RWPE1 (cell line): Measurements from ENCODE around the gene GRAMD1C.

Source experiments
- CTCF ChIA-PET: fragments of 350-600 bp; sonication (Branson Sonifier 250); formaldehyde crosslinking; extraction: SDS; loops from one replicate; lab custom pipeline; 2021; lab: Yijun Ruan, JAX
- POLR2A ChIA-PET: fragments of 400-600 bp; formaldehyde crosslinking; extraction: SDS; loops from one replicate; lab custom pipeline; 2020; ENCODE audit warnings: antibody characterized with exemption; ENCODE audit not compliant: low non-redundant PET; lab: Yijun Ruan, JAX
- DNase-seq: peaks from one replicate; pipeline ENCODE4 v3.0.0; 2012; ENCODE audit warnings: low spot score
- H3K27ac ChIP-seq: fragments of 450-650 bp; 2 replicates; pipeline ENCODE4 v1.5.1; 2017
- CTCF ChIP-seq: fragments of 450-650 bp; conservative IDR thresholded peaks from 2 replicates; pipeline ENCODE4 v1.5.1; 2017; ENCODE audit warnings: low read depth, mild to moderate bottlenecking

GRAMD1C gene

GRCh38 chr3:113953677-113954076 lies 115.1 kb downstream of the GRAMD1C start:
- H3K27ac ChIP-seq = no peak overlapping the region
- POLR2A ChIA-PET = no interaction called here
- CTCF ChIA-PET = interaction anchor here (0.8 kb wide), 1 partner anchor 109 kb away, joined by 4 read pairs; no protein-coding TSS in a partner anchor
- DNase-seq = no peak
- TF ChIP-seq CTCF = no peak

GRCh38 chr3:113954091-113954685 lies 115.6 kb downstream of the GRAMD1C start:
- no peak for TF ChIP-seq CTCF
- ChIA-PET POLR2A (no interaction called here), CTCF (interaction anchor here (0.6 to 0.8 kb wide), 2 partner anchors 16 to 110 kb away, joined by 4 to 8 read pairs; no protein-coding TSS in a partner anchor)
- DNase-seq = no peak
- no peak overlapping the region for H3K27ac ChIP-seq

GRCh38 chr3:113963879-113964278 lies 125.3 kb downstream of the GRAMD1C start:
- CTCF ChIA-PET = no interaction called here
- POLR2A ChIA-PET = no interaction called here
- DNase-seq = no peak
- H3K27ac ChIP-seq = no peak overlapping the region
- no peak for TF ChIP-seq CTCF

DNA sequence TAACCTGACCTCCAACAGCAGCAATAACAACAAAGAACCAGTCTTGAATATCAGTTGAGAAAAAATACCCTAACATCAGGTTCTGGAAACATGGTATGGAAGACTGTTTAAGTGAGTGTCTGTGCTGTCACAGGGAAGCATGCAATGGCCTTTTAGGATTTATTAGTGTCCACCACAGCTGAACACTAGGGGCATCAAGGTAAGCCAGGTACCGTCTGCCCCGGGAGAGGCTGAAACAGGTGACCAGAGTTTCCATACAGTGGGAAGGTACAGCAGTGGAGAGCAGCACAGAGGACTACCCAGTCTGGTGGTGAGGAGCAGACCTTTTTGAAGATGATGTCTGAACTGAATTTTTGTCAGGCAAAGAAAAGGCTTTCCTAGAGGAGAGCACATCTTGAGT lies 127.6 kb downstream of the GRAMD1C start:
- DNase-seq = no peak
- CTCF ChIA-PET = no interaction called here
- POLR2A ChIA-PET = no interaction called here
- TF ChIP-seq CTCF = no peak
- no peak overlapping the region for H3K27ac ChIP-seq

GRCh38 chr3:113968986-113969385 lies 130.4 kb downstream of the GRAMD1C start:
- no peak for DNase-seq
- no peak for TF ChIP-seq CTCF
- POLR2A ChIA-PET = no interaction called here
- H3K27ac ChIP-seq = no peak overlapping the region
- CTCF ChIA-PET = interaction anchor here (0.6 kb wide), 2 partner anchors 485 to 662 kb away, joined by 4 read pairs; no protein-coding TSS in a partner anchor

DNA sequence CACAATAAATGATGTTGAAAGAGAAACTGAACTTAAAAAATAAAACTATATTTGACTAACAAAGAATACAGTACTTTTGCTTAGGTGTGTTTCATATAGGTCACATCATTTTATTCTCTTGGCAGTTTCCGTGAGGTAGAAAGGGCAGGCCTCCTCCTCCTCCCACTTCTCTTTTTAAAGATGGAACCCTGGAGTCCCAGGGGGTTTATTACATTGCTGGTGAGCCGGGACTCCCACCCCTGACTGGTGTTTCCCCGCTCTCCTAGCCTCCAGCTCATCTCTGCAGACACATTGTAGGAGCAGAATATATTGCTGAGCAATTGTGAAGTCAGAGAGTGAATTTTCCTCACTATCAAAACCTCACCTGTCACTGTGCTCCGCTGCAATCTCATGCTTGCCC lies 139.2 kb downstream of the GRAMD1C start:
- ChIA-PET CTCF (no interaction called here), POLR2A (no interaction called here)
- TF ChIP-seq CTCF = no peak
- no peak for DNase-seq
- no peak overlapping the region for H3K27ac ChIP-seq
